AG20443 (cell line): ENCODE data around the gene TNFRSF11A.

Source experiments
- DNase-seq: peaks from one replicate; pipeline ENCODE4 v3.0.0; 2012; ENCODE audit warnings: low spot score, mixed read lengths

The TNFRSF11A gene

GRCh38 chr18:62345909-62346308 is 20.8 kb downstream of the TNFRSF11A start:
- DNase-seq, result no peak

- DNase-seq, result no peak
Observed at GRCh38 chr18:62346333-62347088, 21.4 kb downstream of the TNFRSF11A start.

GRCh38 chr18:62347089-62347506 is 22.0 kb downstream of the TNFRSF11A start:
- no peak for DNase-seq

- no peak for DNase-seq
Observed at GRCh38 chr18:62348474-62348873, 23.4 kb downstream of the TNFRSF11A start.

- DNase-seq, result no peak
Observed at GRCh38 chr18:62353170-62353569, 28.1 kb downstream of the TNFRSF11A start.

- no peak for DNase-seq
Observed at GRCh38 chr18:62354151-62354550, 29.0 kb downstream of the TNFRSF11A start.

- DNase-seq, result no peak
Observed at GRCh38 chr18:62357079-62357719, 32.1 kb downstream of the TNFRSF11A start.

- no peak for DNase-seq
Observed at GRCh38 chr18:62360805-62361204, 35.7 kb downstream of the TNFRSF11A start.

- DNase-seq, result no peak
Observed at GRCh38 chr18:62361288-62361687, 36.2 kb downstream of the TNFRSF11A start.

GRCh38 chr18:62364558-62364957 is 39.4 kb downstream of the TNFRSF11A start:
- DNase-seq, result no peak

GRCh38 chr18:62365420-62365819 is 40.3 kb downstream of the TNFRSF11A start:
- DNase-seq, result no peak

GRCh38 chr18:62366992-62367391 is 41.9 kb downstream of the TNFRSF11A start:
- DNase-seq, result no peak

- DNase-seq, result no peak
Observed at GRCh38 chr18:62368100-62368499, 43.0 kb downstream of the TNFRSF11A start.

GRCh38 chr18:62369129-62369644 is 44.1 kb downstream of the TNFRSF11A start:
- no peak for DNase-seq

- DNase-seq, result no peak
Observed at GRCh38 chr18:62370366-62370765, 45.3 kb downstream of the TNFRSF11A start.

GRCh38 chr18:62371436-62371835 is 46.3 kb downstream of the TNFRSF11A start:
- DNase-seq, result no peak

GRCh38 chr18:62372156-62372555 is 47.0 kb downstream of the TNFRSF11A start:
- DNase-seq, result no peak

GRCh38 chr18:62372882-62373281 is 47.8 kb downstream of the TNFRSF11A start:
- no peak for DNase-seq

- no peak for DNase-seq
Observed at GRCh38 chr18:62374410-62374965, 49.4 kb downstream of the TNFRSF11A start.

- no peak for DNase-seq
Observed at GRCh38 chr18:62377131-62377807, 52.2 kb downstream of the TNFRSF11A start.

GRCh38 chr18:62379051-62379450 is 53.9 kb downstream of the TNFRSF11A start:
- DNase-seq, result no peak

- DNase-seq, result no peak
Observed at GRCh38 chr18:62381373-62381772, 56.3 kb downstream of the TNFRSF11A start.

GRCh38 chr18:62384068-62384467 is 59.0 kb downstream of the TNFRSF11A start:
- DNase-seq, result no peak
